ENCODE results near the gene AATF.

AATF gene

GRCh38 chr17:36931697-36932382 lies 16.9 kb upstream of the AATF start:
- peak; percentile 45 for DNase-seq

GRCh38 chr17:36932383-36932693 lies 16.4 kb upstream of the AATF start:
- DNase-seq = no peak

- DNase-seq = peak; percentile 28
Measured at GRCh38 chr17:36932694-36933511, 15.9 kb upstream of the AATF start.

GRCh38 chr17:36933512-36934143 lies 15.1 kb upstream of the AATF start:
- DNase-seq = peak; percentile 54

GRCh38 chr17:36934144-36934691 lies 14.5 kb upstream of the AATF start:
- peak; percentile 68 for DNase-seq

GRCh38 chr17:36934692-36935630 lies 13.8 kb upstream of the AATF start:
- DNase-seq = peak; percentile 73

GRCh38 chr17:36935671-36936454 lies 12.9 kb upstream of the AATF start:
- peak; percentile 50 for DNase-seq

GRCh38 chr17:36936455-36937000 lies 12.2 kb upstream of the AATF start:
- peak; percentile 67 for DNase-seq

GRCh38 chr17:36937001-36937958 lies 11.5 kb upstream of the AATF start, which contains the start of gene LHX1:
TSS of gene LHX1 (plus strand) at chr17:36937475. CDS start at chr17:36938198, 723 bp downstream.
- DNase-seq = peak; percentile 55

- no peak for DNase-seq
Measured at GRCh38 chr17:36937959-36938565, 10.7 kb upstream of the AATF start.

- peak; percentile 78 for DNase-seq
Measured at GRCh38 chr17:36938566-36939051, 10.1 kb upstream of the AATF start.

GRCh38 chr17:36939052-36939801 lies 9.5 kb upstream of the AATF start:
- DNase-seq = peak; percentile 46

GRCh38 chr17:36939802-36940312 lies 8.9 kb upstream of the AATF start:
- peak; percentile 41 for DNase-seq

- no peak for DNase-seq
Measured at GRCh38 chr17:36940313-36941264, 8.2 kb upstream of the AATF start.

GRCh38 chr17:36941265-36942010 lies 7.3 kb upstream of the AATF start:
- DNase-seq = no peak

- DNase-seq = no peak
Measured at GRCh38 chr17:36942019-36942599, 6.6 kb upstream of the AATF start.
